Stimulated activated naive CD8-positive, alpha-beta T cell treated with anti-CD3 and anti-CD28 coated beads, Interleukin-15, Interleukin-2, amounts not matched to agents 100 ng/mL and 50 ng/mL, for 24 hours (primary cell): ENCODE measurements around the gene TNFRSF14.

Experiments used
- H3K27ac Mint-ChIP-seq: one replicate; pipeline ENCODE4 v1.8.0; 2021; ENCODE audit warnings: mild to moderate bottlenecking, mixed read lengths
- H3K27me3 Mint-ChIP-seq: one replicate; pipeline ENCODE4 v1.8.0; 2021; ENCODE audit warnings: mixed read lengths
- H3K36me3 Mint-ChIP-seq: one replicate; pipeline ENCODE4 v1.8.0; 2021; ENCODE audit warnings: low read depth, mixed read lengths
- H3K4me1 Mint-ChIP-seq: one replicate; pipeline ENCODE4 v1.8.0; 2021; ENCODE audit warnings: low read depth, mixed read lengths
- H3K4me3 Mint-ChIP-seq: one replicate; pipeline ENCODE4 v1.8.0; 2021; ENCODE audit warnings: mild to moderate bottlenecking, mixed read lengths
- H3K9me3 Mint-ChIP-seq: one replicate; pipeline ENCODE4 v1.8.0; 2021; ENCODE audit warnings: mixed read lengths

The TNFRSF14 gene

DNA sequence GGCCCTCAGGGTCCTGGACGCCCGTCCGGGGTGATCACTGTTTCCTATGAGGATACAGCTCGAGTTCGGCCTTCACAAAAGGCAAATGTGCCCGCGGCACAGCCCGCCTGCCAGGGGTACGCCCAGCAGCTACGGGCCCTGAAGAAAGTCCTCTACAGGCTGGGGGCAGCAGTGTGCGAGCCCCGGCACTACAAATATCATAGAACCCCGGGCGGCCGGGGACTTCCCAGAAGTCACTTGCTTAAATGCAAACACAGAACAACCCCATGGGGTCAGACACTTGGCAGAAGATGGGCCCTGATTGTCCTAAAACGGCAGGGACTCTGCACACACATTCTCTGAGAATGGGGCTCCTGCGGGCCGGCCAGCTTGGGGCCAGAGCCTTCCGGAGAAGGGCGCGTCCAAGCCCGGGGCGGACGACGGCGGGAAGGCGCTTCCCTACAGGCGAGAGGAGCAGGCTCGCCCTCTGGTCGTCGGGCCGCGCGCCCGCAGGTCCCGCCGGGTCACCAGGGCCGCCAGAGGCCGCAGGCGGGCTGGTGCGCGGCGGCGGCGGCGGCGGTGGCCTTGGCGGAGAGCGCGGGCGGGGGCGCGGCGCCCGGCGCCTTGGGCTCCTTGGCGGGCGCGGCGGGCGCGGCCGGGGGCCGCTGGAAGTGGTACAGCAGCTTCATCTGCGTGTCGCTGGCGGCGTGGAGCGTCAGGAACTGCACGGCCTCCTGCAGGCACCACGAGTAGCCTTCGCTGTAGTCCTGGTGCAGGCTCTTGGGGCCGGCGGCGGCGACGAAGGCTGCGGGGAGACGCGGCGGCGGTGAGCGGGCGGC is 27.0 kb upstream of the TNFRSF14 start:
- Mint-ChIP-seq H3K27me3 (peaks cover 9% of the 10 kb centered on the region), H3K4me3 (peak overlapping the region; percentile 41), H3K9me3 (no peaks in the 10 kb centered on the region)

DNA sequence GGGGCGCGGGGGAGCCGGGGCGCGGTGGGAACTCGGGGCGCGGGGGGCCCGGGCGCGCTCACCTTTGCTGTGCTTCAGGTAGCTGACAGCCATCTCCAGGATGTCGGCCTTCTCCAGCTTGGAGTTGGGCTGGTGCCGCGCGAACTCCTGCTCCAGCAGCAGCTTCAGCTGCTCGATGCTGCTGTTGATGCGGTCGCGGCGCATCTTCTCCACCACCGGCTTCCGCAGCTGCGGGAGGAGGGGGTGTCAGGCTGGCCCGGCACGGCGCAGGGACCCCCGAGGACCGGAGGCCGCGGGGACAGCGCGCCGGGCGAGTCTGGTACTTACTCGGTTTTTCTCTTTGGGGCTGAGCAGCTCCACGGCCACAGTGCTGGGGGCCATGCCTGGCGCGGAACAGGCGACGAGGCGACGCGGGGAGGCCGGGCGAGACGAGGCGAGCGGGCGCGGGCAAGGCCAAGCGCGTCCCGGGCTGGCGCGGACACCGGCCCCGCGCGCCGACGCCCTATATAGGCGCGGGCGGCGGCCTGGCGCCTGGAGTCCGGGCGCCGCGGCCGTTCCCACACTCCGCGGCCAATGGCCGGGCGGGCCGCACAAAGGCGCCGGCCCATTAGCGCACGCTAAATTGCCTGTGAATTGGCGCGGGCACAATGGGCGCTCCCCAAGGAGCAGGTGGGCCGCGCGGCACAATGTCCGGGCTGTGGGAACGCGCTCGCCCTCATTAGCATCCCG is 26.2 kb upstream of the TNFRSF14 start, which contains the start of gene HES5:
Gene HES5, minus strand, starts transcription at position 480 of the 729 bp plus-strand sequence. Its CDS starts 99 bp downstream, at position 381.
- Mint-ChIP-seq H3K4me3 (peak within 1 kb of the TSS; percentile 41), H3K27me3 (peaks cover 11% of the 10 kb centered on the region), H3K27ac (no peak within 1 kb of the TSS), H3K9me3 (no peaks in the 10 kb centered on the region), H3K36me3 (no peaks in the 10 kb centered on the region), H3K4me1 (peaks cover 24% of the 10 kb centered on the region)

More for the DNA sequence above, 27.0 kb upstream of the TNFRSF14 start:
- Mint-ChIP-seq H3K36me3 (no peaks in the 10 kb centered on the region), H3K4me1 (peaks cover 32% of the 10 kb centered on the region), H3K27ac (no peak overlapping the region)

DNA sequence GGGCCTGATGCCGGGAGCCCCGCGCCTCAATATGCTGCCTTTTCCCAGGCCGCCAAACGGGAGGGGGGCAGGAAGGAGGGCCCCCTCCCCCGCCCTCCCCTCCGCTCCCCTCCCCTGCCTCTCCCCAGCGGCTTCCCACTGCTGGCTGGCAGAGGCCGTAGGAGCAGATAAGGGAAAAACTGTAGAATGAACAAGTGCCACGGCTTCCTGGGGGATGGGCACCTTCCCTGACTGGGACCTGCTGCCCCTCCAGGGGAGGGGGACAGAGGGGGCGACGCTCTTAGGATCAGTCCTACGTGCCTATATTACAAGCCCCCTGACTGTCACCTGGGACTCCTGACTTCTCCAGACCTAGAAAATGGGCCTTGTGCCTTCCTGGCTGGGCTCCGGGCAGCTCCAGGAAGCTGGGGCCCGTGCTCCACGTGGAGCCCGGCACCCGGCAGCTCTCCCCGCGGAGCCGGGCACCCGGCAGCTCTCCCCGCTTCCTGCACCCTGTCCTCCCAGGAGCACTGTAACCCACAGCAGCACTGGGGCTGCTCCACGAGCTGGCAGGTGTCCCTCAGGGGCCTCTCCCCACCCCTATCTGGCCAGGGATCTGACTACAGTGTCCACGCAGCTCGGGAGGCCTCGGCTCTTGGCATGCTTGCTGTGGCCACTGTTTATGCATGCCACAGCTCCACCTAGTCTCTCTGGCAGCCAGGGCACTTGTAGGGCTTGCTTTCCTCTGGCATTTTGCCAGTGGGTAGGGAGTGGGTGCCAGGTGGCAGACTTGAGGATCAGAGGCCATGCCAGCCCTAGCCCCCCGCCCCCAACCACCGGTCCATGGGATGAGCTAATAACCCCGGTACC is 25.4 kb upstream of the TNFRSF14 start:
- Mint-ChIP-seq H3K4me3 (no peak overlapping the region), H3K27me3 (peaks cover 12% of the 10 kb centered on the region)

DNA sequence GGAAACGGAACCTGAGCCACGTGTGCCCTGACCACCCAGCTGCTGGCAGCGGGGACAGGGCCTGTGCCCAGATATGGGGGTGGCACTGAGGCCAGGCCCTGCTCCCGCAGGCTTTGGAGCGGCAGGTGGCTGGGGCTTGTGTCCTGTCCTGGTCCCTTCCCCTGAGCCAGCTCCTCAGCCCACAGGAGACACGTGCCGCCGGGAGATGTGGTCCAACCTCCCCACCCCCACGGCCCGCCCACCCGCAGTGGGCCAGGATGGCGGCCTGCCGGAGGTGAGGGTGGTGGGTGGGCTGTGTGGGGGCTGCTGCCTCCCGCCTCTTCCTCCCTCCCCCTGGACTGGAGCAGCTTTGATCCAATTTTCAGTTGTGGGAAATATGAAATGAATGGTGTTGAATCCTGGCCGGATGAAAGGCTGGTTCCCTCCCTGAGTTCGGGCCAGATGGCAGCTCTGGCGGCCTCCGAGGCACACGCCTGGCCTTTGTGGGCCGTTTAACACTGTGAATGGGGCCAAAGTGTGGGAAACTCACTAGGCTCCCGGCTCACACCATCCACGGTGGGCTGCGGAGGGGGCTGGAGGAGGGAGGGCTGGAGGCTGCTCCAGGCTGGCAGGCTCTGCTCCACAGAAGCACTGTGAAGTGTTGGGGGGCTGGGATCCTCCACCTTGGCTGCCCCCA is 23.5 kb upstream of the TNFRSF14 start:
- H3K4me3 Mint-ChIP-seq = no peak overlapping the region
- peaks cover 12% of the 10 kb centered on the region for H3K27me3 Mint-ChIP-seq
- H3K9me3 Mint-ChIP-seq = no peaks in the 10 kb centered on the region

More for the DNA sequence above, 25.4 kb upstream of the TNFRSF14 start:
- H3K9me3 Mint-ChIP-seq = no peaks in the 10 kb centered on the region
- H3K4me1 Mint-ChIP-seq = peaks cover 18% of the 10 kb centered on the region
- H3K27ac Mint-ChIP-seq = no peak overlapping the region
- no peaks in the 10 kb centered on the region for H3K36me3 Mint-ChIP-seq

DNA sequence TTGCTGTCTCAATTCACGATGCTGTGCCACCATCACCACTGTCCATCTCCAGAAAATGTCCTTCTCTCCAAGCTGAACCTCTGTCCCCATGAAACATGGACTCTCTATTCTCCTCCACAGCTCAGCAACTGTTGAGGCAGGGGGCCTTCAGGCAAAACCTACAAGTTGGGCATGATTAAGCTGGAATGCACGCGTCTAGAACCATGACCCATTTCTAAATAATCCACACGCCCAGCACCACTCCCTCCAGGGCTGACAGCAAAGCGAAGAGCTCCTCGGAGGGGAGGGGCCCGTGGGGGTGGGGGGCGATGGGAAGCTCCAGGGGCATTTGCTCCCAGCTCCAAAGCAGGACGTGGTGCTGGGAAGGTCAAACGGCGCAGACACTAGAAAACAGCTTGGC is 22.8 kb upstream of the TNFRSF14 start:
- Mint-ChIP-seq H3K4me3 (no peak overlapping the region), H3K36me3 (no peaks in the 10 kb centered on the region), H3K27me3 (peaks cover 12% of the 10 kb centered on the region), H3K4me1 (peaks cover 9% of the 10 kb centered on the region), H3K9me3 (no peaks in the 10 kb centered on the region), H3K27ac (no peak overlapping the region)

More for the DNA sequence above, 23.5 kb upstream of the TNFRSF14 start:
- no peaks in the 10 kb centered on the region for H3K36me3 Mint-ChIP-seq
- H3K27ac Mint-ChIP-seq = no peak overlapping the region
- peaks cover 9% of the 10 kb centered on the region for H3K4me1 Mint-ChIP-seq

DNA sequence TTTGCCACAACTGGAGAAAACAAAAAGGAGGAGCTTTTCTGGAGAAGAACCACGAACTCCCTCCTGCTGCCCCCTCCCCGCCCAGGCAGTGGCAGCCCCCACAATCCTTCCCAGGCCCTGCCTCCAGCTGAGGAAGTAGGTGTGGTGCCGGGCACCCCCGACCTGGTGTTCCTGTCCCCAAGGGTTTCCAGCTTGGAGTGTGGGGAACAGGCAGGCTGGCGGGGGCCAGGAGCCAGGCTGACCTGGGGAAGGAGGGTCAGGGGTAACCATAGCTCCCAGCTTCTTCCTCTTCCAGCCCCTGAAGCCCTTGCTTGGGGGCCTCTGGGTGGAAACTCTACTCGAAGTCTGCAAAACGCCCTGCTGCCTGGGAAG is 21.9 kb upstream of the TNFRSF14 start:
- no peaks in the 10 kb centered on the region for H3K36me3 Mint-ChIP-seq
- H3K27ac Mint-ChIP-seq = no peak overlapping the region
- H3K4me1 Mint-ChIP-seq = peaks cover 5% of the 10 kb centered on the region
- no peak overlapping the region for H3K4me3 Mint-ChIP-seq
- no peaks in the 10 kb centered on the region for H3K9me3 Mint-ChIP-seq
- H3K27me3 Mint-ChIP-seq = peaks cover 12% of the 10 kb centered on the region

DNA sequence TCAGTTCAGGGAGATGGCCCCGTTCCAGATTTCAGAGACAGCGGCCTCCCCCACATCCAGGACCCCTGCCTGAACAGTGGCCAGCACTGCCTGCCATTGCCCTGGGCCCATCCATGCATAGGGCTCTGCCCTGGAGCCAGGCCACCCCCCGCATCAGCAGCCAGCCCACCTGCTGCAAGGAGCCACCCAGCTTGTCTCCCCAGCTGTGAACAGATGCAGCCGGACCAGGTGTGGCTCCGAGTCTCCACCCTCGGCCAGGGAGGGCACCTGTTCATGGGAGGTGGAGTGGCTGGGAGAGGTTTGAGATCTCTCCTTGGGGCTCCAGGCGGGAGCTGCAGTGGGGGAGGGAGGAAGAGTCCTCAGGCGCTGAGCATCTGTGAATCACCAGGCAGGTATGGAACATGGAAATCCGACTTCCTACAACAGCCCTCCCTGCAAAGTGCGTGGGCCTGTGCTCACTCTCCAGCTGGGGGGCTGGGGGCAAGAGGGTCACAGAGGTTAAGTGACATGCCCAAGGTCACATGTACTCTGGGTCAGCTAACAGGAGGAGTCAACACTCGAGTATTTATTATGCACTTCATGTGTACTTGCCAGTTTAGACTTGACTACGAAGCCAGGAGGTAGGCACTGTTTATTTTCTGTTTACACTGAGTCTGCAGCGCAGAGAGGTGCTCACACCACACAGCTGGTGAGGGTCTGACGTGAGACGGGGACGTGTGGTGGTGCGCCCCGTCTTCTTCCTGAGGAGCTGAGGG is 21.3 kb upstream of the TNFRSF14 start:
- no peak overlapping the region for H3K4me3 Mint-ChIP-seq
- H3K36me3 Mint-ChIP-seq = no peaks in the 10 kb centered on the region
- H3K27me3 Mint-ChIP-seq = peaks cover 12% of the 10 kb centered on the region
- peaks cover 5% of the 10 kb centered on the region for H3K4me1 Mint-ChIP-seq
- H3K9me3 Mint-ChIP-seq = no peaks in the 10 kb centered on the region
- H3K27ac Mint-ChIP-seq = no peak overlapping the region

DNA sequence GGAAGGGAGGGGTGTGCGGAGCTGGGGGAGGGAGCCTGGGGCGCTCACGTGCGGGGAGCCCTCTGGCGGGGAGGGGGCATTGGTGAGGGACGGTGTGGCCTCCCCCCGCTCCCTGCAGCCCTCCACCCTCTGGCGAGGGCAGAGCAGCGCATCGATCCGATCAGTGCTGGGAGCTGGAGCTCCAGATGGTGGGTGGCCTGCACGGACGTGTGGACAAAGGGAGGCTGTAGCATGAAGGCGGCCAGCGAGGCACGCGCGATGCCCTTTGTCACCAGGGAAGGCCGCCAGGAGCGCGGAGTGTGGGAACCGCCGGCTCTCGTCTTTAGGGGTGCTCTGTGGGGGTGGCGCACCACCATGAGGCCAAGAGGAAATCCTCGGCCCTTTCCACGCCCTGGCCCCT is 20.7 kb upstream of the TNFRSF14 start:
- no peak overlapping the region for H3K4me3 Mint-ChIP-seq
- no peaks in the 10 kb centered on the region for H3K36me3 Mint-ChIP-seq
- H3K9me3 Mint-ChIP-seq = no peaks in the 10 kb centered on the region
- H3K4me1 Mint-ChIP-seq = peaks cover 5% of the 10 kb centered on the region
- H3K27ac Mint-ChIP-seq = no peak overlapping the region
- H3K27me3 Mint-ChIP-seq = peaks cover 12% of the 10 kb centered on the region

DNA sequence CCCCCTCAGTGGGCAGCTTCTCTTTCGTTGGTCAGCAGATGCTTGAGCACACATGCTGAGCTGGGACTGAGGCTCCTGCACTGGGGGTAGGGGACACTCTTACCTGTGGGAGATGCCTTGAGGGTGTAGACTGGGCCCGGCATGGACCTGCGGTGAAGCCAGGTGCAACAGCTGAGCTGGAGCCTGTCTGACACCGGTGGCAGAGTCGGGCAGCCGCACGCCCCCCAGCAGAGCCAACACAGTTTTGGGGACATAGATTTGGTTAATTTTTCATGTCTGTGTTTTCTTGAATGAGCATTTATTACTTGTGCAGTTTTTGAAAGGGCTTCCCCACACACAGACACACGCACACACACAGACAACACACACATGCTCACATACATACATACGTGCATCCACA is 20.2 kb upstream of the TNFRSF14 start:
- H3K9me3 Mint-ChIP-seq = no peaks in the 10 kb centered on the region
- no peaks in the 10 kb centered on the region for H3K36me3 Mint-ChIP-seq
- no peak overlapping the region for H3K4me3 Mint-ChIP-seq
- H3K27ac Mint-ChIP-seq = no peak overlapping the region
- H3K27me3 Mint-ChIP-seq = peaks cover 9% of the 10 kb centered on the region
- peaks cover under 1% of the 10 kb centered on the region for H3K4me1 Mint-ChIP-seq

DNA sequence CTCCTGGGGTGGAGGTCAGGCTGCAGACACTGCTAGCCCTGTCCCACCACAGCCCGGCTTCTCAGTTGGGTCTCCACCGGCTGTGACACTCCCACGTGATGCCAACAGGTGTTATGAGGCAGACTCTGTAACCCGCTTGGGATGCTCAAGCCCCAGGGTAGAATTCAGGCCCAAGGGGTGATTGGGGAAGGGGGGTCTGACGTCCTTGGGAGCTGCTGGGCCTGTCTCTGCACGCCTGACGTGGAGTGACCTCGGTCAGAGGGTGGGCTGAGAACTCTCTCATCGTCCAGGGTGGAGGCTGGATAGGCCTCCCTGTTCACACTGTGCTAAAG is 18.4 kb upstream of the TNFRSF14 start:
- H3K36me3 Mint-ChIP-seq = no peaks in the 10 kb centered on the region
- peaks cover 7% of the 10 kb centered on the region for H3K27me3 Mint-ChIP-seq
- H3K27ac Mint-ChIP-seq = no peak overlapping the region
- H3K4me1 Mint-ChIP-seq = no peaks in the 10 kb centered on the region
- no peaks in the 10 kb centered on the region for H3K9me3 Mint-ChIP-seq
- no peak overlapping the region for H3K4me3 Mint-ChIP-seq

DNA sequence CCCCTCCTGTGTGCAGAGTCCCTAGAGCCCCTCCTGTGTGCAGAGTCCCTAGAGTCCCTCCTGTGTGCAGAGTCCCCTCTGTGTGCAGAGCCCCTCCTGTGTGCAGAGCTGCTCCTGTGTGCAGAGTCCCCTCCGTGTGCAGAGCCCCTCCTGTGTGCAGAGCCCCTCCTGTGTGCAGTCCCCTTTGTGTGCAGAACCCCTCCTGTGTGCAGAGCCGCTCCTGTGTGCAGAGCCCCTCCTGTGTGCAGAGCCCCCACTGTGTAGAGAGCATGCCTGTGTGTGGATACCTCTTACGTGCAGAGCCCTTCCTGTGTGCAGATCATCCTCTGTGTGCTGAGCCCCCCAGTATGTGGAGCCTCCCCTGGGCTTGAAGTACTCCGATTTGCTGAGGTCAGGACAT is 17.8 kb upstream of the TNFRSF14 start:
- Mint-ChIP-seq H3K4me3 (no peak overlapping the region), H3K9me3 (no peaks in the 10 kb centered on the region), H3K27me3 (peaks cover 7% of the 10 kb centered on the region), H3K36me3 (no peaks in the 10 kb centered on the region), H3K4me1 (no peaks in the 10 kb centered on the region), H3K27ac (no peak overlapping the region)

DNA sequence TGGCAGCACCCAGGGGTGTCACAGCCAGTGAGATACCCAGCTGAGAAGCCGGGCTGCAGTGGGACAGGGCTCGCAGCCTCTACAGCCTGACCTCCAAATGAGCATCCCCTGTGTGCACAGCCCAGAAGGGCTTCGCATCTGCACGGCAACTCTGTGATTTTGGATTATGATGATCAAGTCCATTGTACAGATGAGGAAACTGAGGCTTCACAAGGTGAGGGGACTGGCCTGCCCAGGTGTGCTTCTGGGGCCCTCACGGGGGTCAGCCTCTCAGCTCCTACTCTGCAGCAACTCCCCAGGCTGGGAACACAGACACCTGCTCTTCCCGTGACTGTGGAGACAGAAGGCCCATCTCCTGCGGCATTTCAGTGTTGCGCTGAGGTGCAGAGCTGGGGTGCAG is 17.3 kb upstream of the TNFRSF14 start:
- no peak overlapping the region for H3K27ac Mint-ChIP-seq
- H3K4me1 Mint-ChIP-seq = peaks cover under 1% of the 10 kb centered on the region
- no peaks in the 10 kb centered on the region for H3K36me3 Mint-ChIP-seq
- H3K4me3 Mint-ChIP-seq = no peak overlapping the region
- no peaks in the 10 kb centered on the region for H3K9me3 Mint-ChIP-seq
- H3K27me3 Mint-ChIP-seq = peaks cover 6% of the 10 kb centered on the region

DNA sequence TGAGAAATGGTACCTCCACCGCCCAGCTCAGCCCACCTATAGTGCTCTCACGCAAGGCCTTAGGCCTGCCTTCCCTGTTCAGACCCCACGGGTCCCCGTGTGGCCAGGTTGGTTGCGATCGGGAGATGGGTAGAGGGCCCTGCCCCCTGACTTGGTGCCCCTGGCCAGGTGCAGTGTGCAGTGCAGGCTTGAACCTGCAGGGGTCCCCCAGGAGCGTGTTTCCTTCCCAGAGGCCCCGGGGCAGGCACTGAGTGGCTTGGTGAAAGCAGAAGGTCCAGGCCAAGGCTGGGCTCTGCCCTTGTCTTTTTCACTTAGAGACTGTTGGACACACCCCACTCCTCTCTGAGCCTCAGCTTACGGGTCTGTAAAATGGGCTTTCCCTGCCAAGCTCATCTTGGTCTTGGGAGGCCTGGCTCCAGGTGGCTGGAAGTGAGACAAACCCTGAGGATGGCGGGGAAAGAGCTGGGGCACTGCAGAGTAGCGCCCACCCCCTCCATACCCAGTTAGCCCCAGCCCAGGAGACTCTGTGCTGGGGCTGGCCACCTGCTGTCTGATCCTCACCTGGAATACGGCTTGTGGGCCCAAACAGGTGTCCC is 16.8 kb upstream of the TNFRSF14 start:
- peaks cover 5% of the 10 kb centered on the region for H3K4me1 Mint-ChIP-seq
- no peak overlapping the region for H3K27ac Mint-ChIP-seq
- H3K36me3 Mint-ChIP-seq = no peaks in the 10 kb centered on the region
- H3K4me3 Mint-ChIP-seq = no peak overlapping the region
- peaks cover 4% of the 10 kb centered on the region for H3K27me3 Mint-ChIP-seq
- H3K9me3 Mint-ChIP-seq = no peaks in the 10 kb centered on the region
